Lower lobe of right lung (tissue), 2 donors: ENCODE results near the gene LAIR2. TPM values are rescaled to one million over a fixed set of nuclear protein-coding genes. Genes with fewer than 3 reads are reported as not detected.

ENCODE experiments used
- ATAC-seq, 2 donors: fragments of 200-7000 bp; cut with Tn5 transposase; one replicate each; pipeline ENCODE4 v1.9.1; 2020 to 2022; ENCODE audit warnings: mild to moderate bottlenecking in 2 of 2, moderate library complexity in 2 of 2
- DNase-seq: peaks from one replicate; pipeline ENCODE4 v3.0.0-alpha.2; 2020
- H3K27ac ChIP-seq: fragments of 200-600 bp; one replicate; pipeline ENCODE4 v1.8.0; 2022
- H3K27me3 ChIP-seq: fragments of 200-600 bp; one replicate; pipeline ENCODE4 v1.8.0; 2022; ENCODE audit warnings: low read depth
- H3K36me3 ChIP-seq: fragments of 200-600 bp; one replicate; pipeline ENCODE4 v1.8.0; 2022; ENCODE audit warnings: mild to moderate bottlenecking
- H3K4me1 ChIP-seq: fragments of 200-600 bp; one replicate; pipeline ENCODE4 v1.8.0; 2022
- H3K4me3 ChIP-seq: fragments of 200-600 bp; one replicate; pipeline ENCODE4 v1.8.0; 2022; ENCODE audit warnings: mild to moderate bottlenecking
- H3K9me3 ChIP-seq: fragments of 200-600 bp; one replicate; pipeline ENCODE4 v1.8.0; 2022
- intact Hi-C: fragments of 100-400 bp; cut with DNase I; formaldehyde crosslinking; loops from one replicate; pipeline ENCODE4 v1.11.0; 2022
- total RNA-seq: library from RNA; stranded (reverse); fragmentation: NEBNext Ultra II Directional; extraction: Animal tissue kit (Norgen Biotek cat#: 25700); gene quantifications from one replicate; pipeline ENCODE4 v1.2.1, GENCODE V29; 2021
- TF ChIP-seq, protein P1 (sequence below): fragments of 200-600 bp; IDR thresholded peaks from one replicate; pipeline ENCODE4 v1.8.0; 2022; ENCODE audit warnings: antibody characterized with exemption, mild to moderate bottlenecking
- donor health status: DM: no; HTN: yes; CAD: no; lungs with severe emphysema.

LAIR2 gene
- total RNA-seq, 1 donor from 2014 or later: 0.95 TPM

- H3K4me1 ChIP-seq: peaks cover 36% of the 10 kb centered on the region
- intact Hi-C loops: no loop called here
- H3K4me3 ChIP-seq: no peak overlapping the region
- H3K27me3 ChIP-seq: peaks cover 28% of the 10 kb centered on the region
- TF ChIP-seq, protein P1, sequence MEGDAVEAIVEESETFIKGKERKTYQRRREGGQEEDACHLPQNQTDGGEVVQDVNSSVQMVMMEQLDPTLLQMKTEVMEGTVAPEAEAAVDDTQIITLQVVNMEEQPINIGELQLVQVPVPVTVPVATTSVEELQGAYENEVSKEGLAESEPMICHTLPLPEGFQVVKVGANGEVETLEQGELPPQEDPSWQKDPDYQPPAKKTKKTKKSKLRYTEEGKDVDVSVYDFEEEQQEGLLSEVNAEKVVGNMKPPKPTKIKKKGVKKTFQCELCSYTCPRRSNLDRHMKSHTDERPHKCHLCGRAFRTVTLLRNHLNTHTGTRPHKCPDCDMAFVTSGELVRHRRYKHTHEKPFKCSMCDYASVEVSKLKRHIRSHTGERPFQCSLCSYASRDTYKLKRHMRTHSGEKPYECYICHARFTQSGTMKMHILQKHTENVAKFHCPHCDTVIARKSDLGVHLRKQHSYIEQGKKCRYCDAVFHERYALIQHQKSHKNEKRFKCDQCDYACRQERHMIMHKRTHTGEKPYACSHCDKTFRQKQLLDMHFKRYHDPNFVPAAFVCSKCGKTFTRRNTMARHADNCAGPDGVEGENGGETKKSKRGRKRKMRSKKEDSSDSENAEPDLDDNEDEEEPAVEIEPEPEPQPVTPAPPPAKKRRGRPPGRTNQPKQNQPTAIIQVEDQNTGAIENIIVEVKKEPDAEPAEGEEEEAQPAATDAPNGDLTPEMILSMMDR: no peak
- no peaks in the 10 kb centered on the region for H3K9me3 ChIP-seq
- H3K27ac ChIP-seq: peak overlapping the region; percentile 75
- peak; percentile 63 for DNase-seq
- ATAC-seq: no peak
- no peaks in the 10 kb centered on the region for H3K36me3 ChIP-seq
These were observed 33.1 kb upstream of the LAIR2 start for GRCh38 chr19:54469496-54469934.

GRCh38 chr19:54470276-54470887, 32.2 kb upstream of the LAIR2 start:
- TF ChIP-seq, protein P1: no peak
- H3K4me1 ChIP-seq: peaks cover 32% of the 10 kb centered on the region
- no peaks in the 10 kb centered on the region for H3K36me3 ChIP-seq
- no peak for ATAC-seq
- H3K9me3 ChIP-seq: no peaks in the 10 kb centered on the region
- intact Hi-C loops: no loop called here
- H3K27me3 ChIP-seq: peaks cover 28% of the 10 kb centered on the region
- peak overlapping the region; percentile 56 for H3K4me3 ChIP-seq
- H3K27ac ChIP-seq: peak overlapping the region; percentile 82
- DNase-seq: no peak

DNA sequence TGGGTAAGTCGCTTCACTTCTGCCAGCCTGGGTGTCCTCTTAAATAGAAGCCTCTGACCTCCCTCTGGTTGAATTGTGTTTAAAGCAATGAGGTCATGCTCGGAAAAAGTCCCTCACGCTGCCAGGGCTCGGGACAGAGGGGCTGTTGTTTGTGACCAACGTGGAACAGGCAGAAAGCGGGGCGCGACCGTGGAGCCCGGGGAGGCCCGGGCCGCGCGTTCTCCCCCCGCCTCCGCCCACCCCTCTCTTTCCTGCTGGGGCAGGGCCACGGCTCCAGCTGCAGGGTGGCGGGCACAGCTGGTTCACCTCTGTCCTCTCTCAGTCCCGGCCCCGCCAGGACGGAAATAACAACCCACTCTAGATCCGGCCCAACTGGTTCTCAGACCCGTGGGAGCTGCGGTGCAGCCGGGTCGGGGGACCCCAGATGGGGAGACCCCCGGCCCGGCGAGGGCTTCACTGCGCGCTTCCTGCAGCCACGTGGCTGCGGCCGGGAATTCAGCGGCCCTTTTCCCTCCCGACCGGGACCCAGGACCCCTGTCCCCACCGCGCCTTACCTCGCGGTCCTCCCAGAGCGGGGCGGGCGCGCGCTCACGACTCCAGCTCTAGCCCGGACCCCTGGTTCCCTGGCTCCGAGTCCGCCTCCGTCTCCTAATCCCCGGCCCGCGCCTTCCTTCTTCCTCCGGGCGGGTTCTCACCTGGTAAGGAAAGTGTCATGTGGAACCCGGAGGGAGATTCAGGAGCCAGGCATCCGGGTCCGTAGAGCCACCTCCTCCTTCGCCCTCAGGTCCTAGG, 31.4 kb upstream of the LAIR2 start:
- TF ChIP-seq, protein P1: no peak
- DNase-seq: peak; percentile 50
- Histone ChIP-seq H3K27me3 (peaks cover 33% of the 10 kb centered on the region), H3K36me3 (no peaks in the 10 kb centered on the region), H3K27ac (peak overlapping the region; percentile 82), H3K9me3 (no peaks in the 10 kb centered on the region), H3K4me1 (peaks cover 32% of the 10 kb centered on the region), H3K4me3 (peak overlapping the region; percentile 56)
- peak; percentile 38 to 58 for ATAC-seq
- intact Hi-C loops: no loop called here

DNA sequence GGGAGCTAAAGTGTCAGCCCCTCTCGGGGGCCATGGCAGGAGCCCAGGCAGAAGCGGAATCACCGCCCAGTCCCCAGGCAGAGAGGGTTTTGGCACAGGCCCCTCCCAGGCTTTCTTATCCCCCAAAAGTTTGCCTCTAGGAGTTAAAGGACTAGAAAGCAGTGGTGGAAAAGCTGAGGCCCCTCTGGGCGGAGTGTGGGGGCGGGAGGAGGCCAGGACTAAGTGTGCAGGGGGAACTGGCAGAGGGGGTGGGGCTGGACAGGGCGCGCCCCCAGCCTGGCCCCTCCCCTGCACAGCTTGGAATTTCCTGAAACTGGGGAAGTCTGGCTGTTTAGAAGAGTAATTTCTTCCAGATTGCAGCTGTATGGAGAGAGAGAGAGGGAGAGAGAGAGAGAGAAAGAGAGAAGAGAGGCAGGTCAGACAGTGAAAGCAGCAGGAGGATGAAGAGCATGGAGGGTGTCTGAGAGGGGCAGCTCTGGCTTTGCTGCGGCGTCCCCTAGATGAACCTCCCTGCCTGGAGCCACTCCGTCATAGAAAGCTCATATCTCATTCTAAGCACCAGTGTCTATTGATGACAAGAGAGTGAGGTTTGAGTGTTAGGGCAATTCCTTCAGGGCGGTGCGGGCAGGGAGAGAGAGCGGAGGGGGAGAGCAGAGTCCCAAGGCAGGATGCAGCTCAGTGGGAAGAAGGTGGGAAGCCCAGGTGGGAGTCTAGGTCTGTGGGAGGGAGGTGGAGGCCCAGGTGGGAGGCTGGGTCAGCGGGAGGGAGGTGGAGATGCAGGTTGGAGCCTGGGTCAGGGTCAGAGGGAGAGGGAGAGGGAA, 29.4 kb upstream of the LAIR2 start, which contains the start of gene CDC42EP5:
Gene CDC42EP5, minus strand, starts transcription at position 226 of the 821 bp plus-strand sequence. CDS start 7,749 bp downstream, outside the sequence.
- Histone ChIP-seq H3K4me1 (peaks cover 32% of the 10 kb centered on the region), H3K36me3 (no peaks in the 10 kb centered on the region), H3K27me3 (peaks cover 33% of the 10 kb centered on the region), H3K4me3 (peak within 1 kb of the TSS; percentile 54), H3K9me3 (no peaks in the 10 kb centered on the region), H3K27ac (peak within 1 kb of the TSS; percentile 72)
- intact Hi-C loops: no loop called here
- ATAC-seq: peak; percentile 87
- TF ChIP-seq, protein P1: no peak
- peak; percentile 59 for DNase-seq

- H3K36me3 ChIP-seq: no peaks in the 10 kb centered on the region
- TF ChIP-seq, protein P1: no peak
- ATAC-seq (no peak), DNase-seq (no peak)
- H3K4me3 ChIP-seq: no peak overlapping the region
- H3K4me1 ChIP-seq: peaks cover 30% of the 10 kb centered on the region
- peaks cover 32% of the 10 kb centered on the region for H3K27me3 ChIP-seq
- intact Hi-C loops: no loop called here
- H3K27ac ChIP-seq: peak overlapping the region; percentile 72
- H3K9me3 ChIP-seq: no peaks in the 10 kb centered on the region
These were observed 28.7 kb upstream of the LAIR2 start for GRCh38 chr19:54473892-54474372.
